ENCODE results near the gene TLR5.

Gene TLR5

DNA sequence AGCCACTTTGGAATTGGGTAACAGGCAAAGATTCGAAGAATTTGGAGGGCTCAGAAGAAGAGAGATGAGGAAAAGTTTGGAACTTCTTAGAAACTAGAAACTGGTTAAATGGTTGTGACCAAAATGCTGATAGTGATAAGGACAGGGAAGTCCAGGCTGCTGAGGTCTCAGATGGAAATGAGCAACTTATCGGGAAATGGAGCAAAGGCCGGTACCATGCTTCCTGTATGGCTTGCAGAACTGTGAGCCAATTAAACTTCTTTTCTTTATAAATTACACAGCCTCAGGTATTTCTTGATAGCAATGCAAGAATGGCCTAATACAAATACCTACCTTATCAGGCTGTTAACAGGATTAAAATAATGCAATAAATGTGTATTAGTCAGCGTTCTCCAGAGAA lies 9.4 kb upstream of the TLR5 start:
- WGBS, 2 experiments = 93% methylated on average over 4 of the region's 4 CpGs
- H3K4me3 ChIP-seq (ENCODE audit: insufficient read depth, low read depth, low read length) = no peak overlapping the region

GRCh38 chr1:223150443-223150842 lies 7.4 kb upstream of the TLR5 start:
- no peaks in the 10 kb centered on the region for H3K36me3 ChIP-seq (ENCODE audit: control insufficient read depth, insufficient read depth, low read length)
- H3K27ac ChIP-seq (ENCODE audit: insufficient read depth, low read depth, low read length, poor library complexity, severe bottlenecking) = no peak overlapping the region
- no peaks in the 10 kb centered on the region for H3K27me3 ChIP-seq (ENCODE audit: control insufficient read depth, insufficient read depth, low read length, poor library complexity, severe bottlenecking)
- H3K4me3 ChIP-seq (ENCODE audit: insufficient read depth, low read depth, low read length) = no peak overlapping the region
- WGBS, 2 experiments = 95 to 97% methylated on average over 5 of the region's 5 CpGs
- no peaks in the 10 kb centered on the region for H3K4me1 ChIP-seq (ENCODE audit: control insufficient read depth, insufficient read depth, low read length)
- H3K9me3 ChIP-seq (ENCODE audit: control insufficient read depth, low read length) = no peaks in the 10 kb centered on the region

More for the DNA sequence above, 9.4 kb upstream of the TLR5 start:
- Histone ChIP-seq H3K9me3 (ENCODE audit: control insufficient read depth, low read length) (no peaks in the 10 kb centered on the region), H3K27ac (ENCODE audit: insufficient read depth, low read depth, low read length, poor library complexity, severe bottlenecking) (no peak overlapping the region), H3K36me3 (ENCODE audit: control insufficient read depth, insufficient read depth, low read length) (no peaks in the 10 kb centered on the region), H3K27me3 (ENCODE audit: control insufficient read depth, insufficient read depth, low read length, poor library complexity, severe bottlenecking) (no peaks in the 10 kb centered on the region), H3K4me1 (ENCODE audit: control insufficient read depth, insufficient read depth, low read length) (no peaks in the 10 kb centered on the region)

- H3K4me1 ChIP-seq (ENCODE audit: control insufficient read depth, insufficient read depth, low read length) = no peaks in the 10 kb centered on the region
- H3K4me3 ChIP-seq (ENCODE audit: insufficient read depth, low read depth, low read length) = no peak overlapping the region
- H3K27ac ChIP-seq (ENCODE audit: insufficient read depth, low read depth, low read length, poor library complexity, severe bottlenecking) = no peak overlapping the region
- 92 to 93% methylated on average over 3 of the region's 3 CpGs for whole genome bisulfite sequencing, 2 experiments
- H3K27me3 ChIP-seq (ENCODE audit: control insufficient read depth, insufficient read depth, low read length, poor library complexity, severe bottlenecking) = no peaks in the 10 kb centered on the region
- no peaks in the 10 kb centered on the region for H3K9me3 ChIP-seq (ENCODE audit: control insufficient read depth, low read length)
- H3K36me3 ChIP-seq (ENCODE audit: control insufficient read depth, insufficient read depth, low read length) = no peaks in the 10 kb centered on the region
These were observed 4.8 kb upstream of the TLR5 start for GRCh38 chr1:223147873-223148272.

- no peak overlapping the region for H3K27ac ChIP-seq (ENCODE audit: insufficient read depth, low read depth, low read length, poor library complexity, severe bottlenecking)
- H3K27me3 ChIP-seq (ENCODE audit: control insufficient read depth, insufficient read depth, low read length, poor library complexity, severe bottlenecking) = no peaks in the 10 kb centered on the region
- H3K4me1 ChIP-seq (ENCODE audit: control insufficient read depth, insufficient read depth, low read length) = no peaks in the 10 kb centered on the region
- no peak overlapping the region for H3K4me3 ChIP-seq (ENCODE audit: insufficient read depth, low read depth, low read length)
- H3K9me3 ChIP-seq (ENCODE audit: control insufficient read depth, low read length) = no peaks in the 10 kb centered on the region
- no peaks in the 10 kb centered on the region for H3K36me3 ChIP-seq (ENCODE audit: control insufficient read depth, insufficient read depth, low read length)
- 95% methylated on average over 2 of the region's 2 CpGs for WGBS, 2 experiments
These were observed 4.4 kb upstream of the TLR5 start for GRCh38 chr1:223147409-223147808.

DNA sequence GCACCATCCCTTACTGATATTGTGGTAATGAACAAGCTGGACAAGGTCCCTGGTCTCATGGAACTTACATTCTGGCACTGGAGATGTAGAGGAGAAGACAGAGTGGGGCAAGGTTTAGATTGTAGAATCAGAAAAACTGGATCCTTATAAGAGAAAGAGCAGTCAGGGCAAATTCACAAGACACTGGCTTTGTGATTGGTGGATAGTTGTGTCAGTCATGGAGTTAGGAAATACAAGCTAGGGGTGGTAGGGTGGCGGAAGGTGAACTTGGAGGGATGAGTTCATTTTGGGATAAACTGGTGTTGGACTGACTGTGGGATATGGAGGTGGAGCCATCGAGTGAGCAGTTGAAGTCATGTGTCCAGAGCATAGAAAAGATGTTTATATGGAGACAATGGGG lies 3.7 kb upstream of the TLR5 start:
- Histone ChIP-seq H3K4me1 (ENCODE audit: control insufficient read depth, insufficient read depth, low read length) (no peaks in the 10 kb centered on the region), H3K27ac (ENCODE audit: insufficient read depth, low read depth, low read length, poor library complexity, severe bottlenecking) (no peak overlapping the region), H3K36me3 (ENCODE audit: control insufficient read depth, insufficient read depth, low read length) (no peaks in the 10 kb centered on the region), H3K27me3 (ENCODE audit: control insufficient read depth, insufficient read depth, low read length, poor library complexity, severe bottlenecking) (no peaks in the 10 kb centered on the region), H3K9me3 (ENCODE audit: control insufficient read depth, low read length) (no peaks in the 10 kb centered on the region), H3K4me3 (ENCODE audit: insufficient read depth, low read depth, low read length) (no peak overlapping the region)
- 87 to 89% methylated on average over 2 of the region's 2 CpGs for WGBS, 2 experiments

DNA sequence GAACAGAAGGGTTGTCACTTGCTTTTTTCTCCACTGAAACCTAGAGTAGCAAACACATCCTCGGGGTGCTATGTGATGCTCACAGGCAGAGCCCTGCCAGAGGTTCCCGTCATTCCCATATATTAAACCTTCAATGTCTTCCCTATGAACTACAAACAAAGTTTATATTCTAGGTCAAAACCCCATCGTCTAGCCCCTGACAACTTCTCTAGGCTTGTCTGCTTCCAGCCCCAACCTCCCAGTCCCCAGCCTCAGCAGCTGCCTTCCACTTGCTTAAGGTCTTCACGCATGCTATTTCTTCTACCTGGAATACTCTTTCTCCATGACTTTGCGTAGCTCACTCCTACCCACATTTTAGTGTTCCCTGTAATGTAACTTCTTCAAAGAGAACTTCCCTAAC lies 1.9 kb upstream of the TLR5 start:
- Histone ChIP-seq H3K4me1 (ENCODE audit: control insufficient read depth, insufficient read depth, low read length) (no peaks in the 10 kb centered on the region), H3K9me3 (ENCODE audit: control insufficient read depth, low read length) (no peaks in the 10 kb centered on the region), H3K36me3 (ENCODE audit: control insufficient read depth, insufficient read depth, low read length) (no peaks in the 10 kb centered on the region), H3K27me3 (ENCODE audit: control insufficient read depth, insufficient read depth, low read length, poor library complexity, severe bottlenecking) (no peaks in the 10 kb centered on the region), H3K4me3 (ENCODE audit: insufficient read depth, low read depth, low read length) (no peak overlapping the region), H3K27ac (ENCODE audit: insufficient read depth, low read depth, low read length, poor library complexity, severe bottlenecking) (no peak overlapping the region)
- 90 to 95% methylated on average over 5 of the region's 5 CpGs for WGBS, 2 experiments

- H3K9me3 ChIP-seq (ENCODE audit: control insufficient read depth, low read length) = no peaks in the 10 kb centered on the region
- H3K36me3 ChIP-seq (ENCODE audit: control insufficient read depth, insufficient read depth, low read length) = no peaks in the 10 kb centered on the region
- WGBS, 2 experiments = 90 to 94% methylated on average over 4 of the region's 4 CpGs
- H3K4me3 ChIP-seq (ENCODE audit: insufficient read depth, low read depth, low read length) = no peak overlapping the region
- H3K27ac ChIP-seq (ENCODE audit: insufficient read depth, low read depth, low read length, poor library complexity, severe bottlenecking) = no peak overlapping the region
- H3K27me3 ChIP-seq (ENCODE audit: control insufficient read depth, insufficient read depth, low read length, poor library complexity, severe bottlenecking) = no peaks in the 10 kb centered on the region
- H3K4me1 ChIP-seq (ENCODE audit: control insufficient read depth, insufficient read depth, low read length) = no peaks in the 10 kb centered on the region
These were observed 1.4 kb upstream of the TLR5 start for GRCh38 chr1:223144431-223144830.

GRCh38 chr1:223143537-223144248 lies 645 bp upstream of the TLR5 start:
- Histone ChIP-seq H3K4me3 (ENCODE audit: insufficient read depth, low read depth, low read length) (peak overlapping the region; percentile 50), H3K27me3 (ENCODE audit: control insufficient read depth, insufficient read depth, low read length, poor library complexity, severe bottlenecking) (no peaks in the 10 kb centered on the region), H3K4me1 (ENCODE audit: control insufficient read depth, insufficient read depth, low read length) (no peaks in the 10 kb centered on the region), H3K9me3 (ENCODE audit: control insufficient read depth, low read length) (no peaks in the 10 kb centered on the region), H3K27ac (ENCODE audit: insufficient read depth, low read depth, low read length, poor library complexity, severe bottlenecking) (no peak overlapping the region), H3K36me3 (ENCODE audit: control insufficient read depth, insufficient read depth, low read length) (no peaks in the 10 kb centered on the region)
- WGBS, 2 experiments = 87 to 88% methylated on average over 11 of the region's 11 CpGs

GRCh38 chr1:223142269-223142668 lies 779 bp downstream of the TLR5 start:
- 90 to 94% methylated on average over 10 to 11 of the region's 11 CpGs for WGBS, 2 experiments
- Histone ChIP-seq H3K27me3 (ENCODE audit: control insufficient read depth, insufficient read depth, low read length, poor library complexity, severe bottlenecking) (no peaks in the 10 kb centered on the region), H3K9me3 (ENCODE audit: control insufficient read depth, low read length) (no peaks in the 10 kb centered on the region), H3K36me3 (ENCODE audit: control insufficient read depth, insufficient read depth, low read length) (no peaks in the 10 kb centered on the region), H3K4me1 (ENCODE audit: control insufficient read depth, insufficient read depth, low read length) (no peaks in the 10 kb centered on the region), H3K4me3 (ENCODE audit: insufficient read depth, low read depth, low read length) (peak overlapping the region; percentile 50), H3K27ac (ENCODE audit: insufficient read depth, low read depth, low read length, poor library complexity, severe bottlenecking) (no peak overlapping the region)

GRCh38 chr1:223140611-223141405 lies 2.2 kb downstream of the TLR5 start:
- Histone ChIP-seq H3K4me3 (ENCODE audit: insufficient read depth, low read depth, low read length) (no peak overlapping the region), H3K36me3 (ENCODE audit: control insufficient read depth, insufficient read depth, low read length) (no peaks in the 10 kb centered on the region), H3K4me1 (ENCODE audit: control insufficient read depth, insufficient read depth, low read length) (no peaks in the 10 kb centered on the region), H3K9me3 (ENCODE audit: control insufficient read depth, low read length) (no peaks in the 10 kb centered on the region), H3K27me3 (ENCODE audit: control insufficient read depth, insufficient read depth, low read length, poor library complexity, severe bottlenecking) (no peaks in the 10 kb centered on the region), H3K27ac (ENCODE audit: insufficient read depth, low read depth, low read length, poor library complexity, severe bottlenecking) (no peak overlapping the region)
- 80 to 83% methylated on average over 10 of the region's 10 CpGs for WGBS, 2 experiments
